Measurements from ENCODE around the gene ADORA2B.

- TF ChIP-seq POLR2A (IDR thresholded peaks at IDR 0.05): no peak
- TF ChIP-seq CTCF (IDR thresholded peaks at IDR 0.05): no peak
Observed at GRCh38 chr17:15910791-15911190, 34.1 kb upstream of the ADORA2B start.

All from adrenal gland (tissue), 5 donors.